Hepatocyte (in vitro differentiated cells): Measurements from ENCODE around the gene FAM149B1. TPM values are rescaled to one million over a fixed set of nuclear protein-coding genes. Genes with fewer than 3 reads are reported as not detected.

Source experiments
- DNase-seq: peaks from one replicate; pipeline ENCODE4 v3.0.0-alpha.2; 2016; ENCODE audit warnings: low spot score
- H2AFZ ChIP-seq: fragments of 200-600 bp; sonication (generic); 2 replicates; pipeline ENCODE4 v1.6.0; 2016; ENCODE audit warnings: antibody characterized with exemption, mild to moderate bottlenecking
- H3K27ac ChIP-seq: fragments of 200-600 bp; sonication (generic); 2 replicates; pipeline ENCODE4 v1.5.1; 2016; ENCODE audit warnings: mild to moderate bottlenecking
- H3K27me3 ChIP-seq: fragments of 200-600 bp; sonication (generic); 2 replicates; pipeline ENCODE4 v1.6.1; 2016
- H3K36me3 ChIP-seq: fragments of 200-600 bp; sonication (generic); replicated peaks from 2 replicates; pipeline ENCODE4 v1.5.1; 2016; ENCODE audit warnings: low read depth; ENCODE audit not compliant: insufficient read depth
- H3K4me1 ChIP-seq: fragments of 200-600 bp; sonication (generic); 2 replicates; pipeline ENCODE4 v1.5.1; 2016; ENCODE audit warnings: mild to moderate bottlenecking, moderate library complexity; ENCODE audit not compliant: insufficient read depth
- H3K4me2 ChIP-seq: fragments of 200-600 bp; sonication (generic); 2 replicates; pipeline ENCODE4 v1.6.0; 2016
- H3K4me3 ChIP-seq: fragments of 200-600 bp; sonication (generic); 2 replicates; pipeline ENCODE4 v1.5.1; 2016; ENCODE audit warnings: mild to moderate bottlenecking
- H3K79me2 ChIP-seq: fragments of 200-600 bp; sonication (generic); 2 replicates; pipeline ENCODE4 v1.6.0; 2017; ENCODE audit warnings: mild to moderate bottlenecking
- H3K9me2 ChIP-seq: fragments of 200-600 bp; sonication (generic); replicated peaks from 2 replicates; pipeline ENCODE4 v1.6.0; 2017; ENCODE audit warnings: mild to moderate bottlenecking; ENCODE audit not compliant: insufficient read depth
- H3K9me3 ChIP-seq: fragments of 200-600 bp; sonication (generic); 2 replicates; pipeline ENCODE4 v1.5.1; 2016; ENCODE audit warnings: low read depth, mild to moderate bottlenecking
- H4K20me1 ChIP-seq: fragments of 200-600 bp; sonication (generic); 2 replicates; pipeline ENCODE4 v1.6.0; 2016; ENCODE audit warnings: mild to moderate bottlenecking; ENCODE audit not compliant: insufficient read depth, poor library complexity, severe bottlenecking
- CTCF ChIP-seq: fragments of 200-600 bp; sonication (generic); IDR thresholded peaks from 2 replicates; pipeline ENCODE4 v1.5.1; 2016; ENCODE audit warnings: antibody characterized with exemption, mild to moderate bottlenecking; ENCODE audit not compliant: poor library complexity
- EZH2 ChIP-seq: fragments of 200-600 bp; sonication (generic); IDR thresholded peaks from 2 replicates; pipeline ENCODE4 v1.6.1; 2016; ENCODE audit warnings: antibody characterized with exemption, mild to moderate bottlenecking, borderline replicate concordance
- EZH2phosphoT487 ChIP-seq: fragments of 200-600 bp; sonication (generic); IDR thresholded peaks from one replicate; pipeline ENCODE4 v1.6.1; 2018; ENCODE audit warnings: antibody characterized with exemption, mild to moderate bottlenecking, low read depth, moderate library complexity; ENCODE audit not compliant: unreplicated experiment, severe bottlenecking
- WGBS: methylation state at CpG from one replicate; pipeline ENCODE4 v1.1.6; 2016; ENCODE audit warnings: low lambda C conversion rate; ENCODE audit errors: missing lambda C conversion rate; 5-methylcytosine and 5-hydroxymethylcytosine counted together
- polyA plus RNA-seq: library from polyadenylated mRNA; unstranded; fragments of >200 nt; fragmentation: Nextera tagmentation; extraction: Ambion mirVana; gene quantifications from 2 replicates; pipeline ENCODE4 v1.2.1, GENCODE V29; 2016
- total RNA-seq: library from RNA; depleted of rRNA; stranded (reverse); fragments of >200 nt; gene quantifications from 2 replicates; pipeline ENCODE4 v1.2.3, GENCODE V29; 2014

Gene FAM149B1
- total and polyA plus RNA-seq, 2 experiments from 2014 or later, result 9.8 to 22.7 TPM

- no peak for DNase-seq
- Histone ChIP-seq H3K4me2 (no peak overlapping the region), H3K9me3 (no peaks in the 10 kb centered on the region), H3K36me3 (no peaks in the 10 kb centered on the region), H3K4me1 (no peaks in the 10 kb centered on the region), H3K9me2 (no peaks in the 10 kb centered on the region), H3K4me3 (no peak overlapping the region), H4K20me1 (peaks cover 6% of the 10 kb centered on the region), H3K27me3 (no peaks in the 10 kb centered on the region), H3K79me2 (peaks cover 75% of the 10 kb centered on the region), H2AFZ (no peak overlapping the region), H3K27ac (no peak overlapping the region)
- 100% methylated on average over 1 of the region's 1 CpG for WGBS
- no peak for TF ChIP-seq EZH2phosphoT487
- TF ChIP-seq EZH2, result no peak
- TF ChIP-seq CTCF, result no peak
These were observed 6.8 kb upstream of the FAM149B1 start for GRCh38 chr10:73161079-73161478.

- H3K36me3 ChIP-seq, result no peaks in the 10 kb centered on the region
- 97% methylated on average over 3 of the region's 3 CpGs for WGBS
These were observed 6.3 kb upstream of the FAM149B1 start for GRCh38 chr10:73161662-73162061.

GRCh38 chr10:73163096-73163495 lies 4.8 kb upstream of the FAM149B1 start:
- Histone ChIP-seq H3K4me3 (no peak overlapping the region), H3K4me2 (no peak overlapping the region), H3K27me3 (no peaks in the 10 kb centered on the region), H2AFZ (no peak overlapping the region), H3K36me3 (no peaks in the 10 kb centered on the region), H3K9me2 (no peaks in the 10 kb centered on the region), H4K20me1 (peaks cover 6% of the 10 kb centered on the region), H3K4me1 (peaks cover 3% of the 10 kb centered on the region), H3K79me2 (peaks cover 82% of the 10 kb centered on the region), H3K9me3 (no peaks in the 10 kb centered on the region), H3K27ac (no peak overlapping the region)
- WGBS, result 96% methylated on average over 2 of the region's 2 CpGs
- TF ChIP-seq EZH2phosphoT487, result no peak
- no peak for TF ChIP-seq EZH2
- no peak for TF ChIP-seq CTCF
- DNase-seq, result no peak

More at GRCh38 chr10:73161662-73162061, 6.3 kb upstream of the FAM149B1 start:
- Histone ChIP-seq H4K20me1 (peaks cover 6% of the 10 kb centered on the region), H3K4me1 (no peaks in the 10 kb centered on the region), H3K27me3 (no peaks in the 10 kb centered on the region), H3K4me2 (no peak overlapping the region), H3K9me2 (no peaks in the 10 kb centered on the region), H3K79me2 (peaks cover 81% of the 10 kb centered on the region), H3K27ac (no peak overlapping the region), H2AFZ (no peak overlapping the region), H3K4me3 (no peak overlapping the region), H3K9me3 (no peaks in the 10 kb centered on the region)
- DNase-seq, result no peak
- TF ChIP-seq EZH2 (no peak), CTCF (no peak), EZH2phosphoT487 (no peak)

- Histone ChIP-seq H3K4me2 (peak overlapping the region; percentile 87), H4K20me1 (no peaks in the 10 kb centered on the region), H3K27me3 (no peaks in the 10 kb centered on the region), H3K4me1 (peaks cover 3% of the 10 kb centered on the region), H3K4me3 (peak overlapping the region; percentile 78), H3K9me3 (no peaks in the 10 kb centered on the region), H2AFZ (peak overlapping the region; percentile 64), H3K79me2 (peaks cover 83% of the 10 kb centered on the region), H3K9me2 (no peaks in the 10 kb centered on the region), H3K27ac (peak overlapping the region; percentile 98), H3K36me3 (no peaks in the 10 kb centered on the region)
- DNase-seq, result no peak
- TF ChIP-seq CTCF, result no peak
- no peak for TF ChIP-seq EZH2
- no peak for TF ChIP-seq EZH2phosphoT487
- WGBS, result 93% methylated on average over 2 of the region's 2 CpGs
These were observed 947 bp upstream of the FAM149B1 start for GRCh38 chr10:73166972-73167371.
